ENCODE measurements around the gene REEP5. TPM values are rescaled to one million over a fixed set of nuclear protein-coding genes. Genes with fewer than 3 reads are reported as not detected.

REEP5 gene
- total RNA-seq, 1 donor from 2014 or later = 66.4 TPM

DNA sequence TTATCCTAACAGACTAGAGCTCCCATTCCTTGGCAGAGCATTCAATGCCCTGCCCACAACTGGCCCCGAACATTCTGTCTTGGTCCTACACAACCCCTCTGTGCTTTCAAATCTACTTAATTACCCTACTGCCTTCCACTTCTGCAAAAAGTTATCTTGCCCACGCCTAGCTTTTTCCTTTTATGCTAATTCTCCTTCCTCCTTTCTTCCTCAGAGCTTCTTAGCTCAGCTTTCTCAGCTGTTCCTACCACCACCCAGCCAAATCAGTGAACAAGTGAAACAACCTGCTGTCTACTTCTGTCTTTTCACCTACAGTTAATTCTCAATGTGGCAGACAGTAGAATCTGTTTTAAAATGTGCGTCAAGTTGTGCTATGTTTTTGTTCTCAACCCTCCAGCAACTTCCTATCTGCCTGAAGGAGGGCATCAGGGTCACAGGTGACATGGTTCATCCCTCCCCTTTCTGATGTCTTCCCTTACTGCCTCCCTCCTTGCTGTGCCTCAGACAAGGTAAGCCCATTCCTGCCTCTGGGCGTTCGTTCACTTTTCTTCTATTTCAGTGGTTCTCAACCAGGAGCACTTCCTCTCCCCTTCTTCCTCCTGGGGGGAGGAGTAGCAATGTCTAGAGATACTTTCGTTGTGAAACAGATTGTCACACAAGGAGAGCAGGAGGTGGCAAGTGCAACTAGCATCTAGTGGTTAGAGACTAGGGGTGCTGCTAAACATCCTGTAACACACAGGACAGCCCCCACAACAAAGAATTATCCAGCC is 1.3 kb upstream of the REEP5 start:
- no peak overlapping the region for H3K27ac Mint-ChIP-seq (ENCODE audit: unreplicated experiment)
- H3K27me3 Mint-ChIP-seq (ENCODE audit: unreplicated experiment) = no peaks in the 10 kb centered on the region
- H3K4me3 Mint-ChIP-seq (ENCODE audit: unreplicated experiment) = peak overlapping the region; percentile 10
- no peak for DNase-seq (ENCODE audit: extremely low spot score, unreplicated experiment)
- no peaks in the 10 kb centered on the region for H3K9me3 Mint-ChIP-seq (ENCODE audit: unreplicated experiment)
- peaks cover 19% of the 10 kb centered on the region for H3K4me1 Mint-ChIP-seq (ENCODE audit: unreplicated experiment)
- peaks cover 12% of the 10 kb centered on the region for H3K36me3 Mint-ChIP-seq (ENCODE audit: unreplicated experiment)
- TF ChIP-seq, protein P1, sequence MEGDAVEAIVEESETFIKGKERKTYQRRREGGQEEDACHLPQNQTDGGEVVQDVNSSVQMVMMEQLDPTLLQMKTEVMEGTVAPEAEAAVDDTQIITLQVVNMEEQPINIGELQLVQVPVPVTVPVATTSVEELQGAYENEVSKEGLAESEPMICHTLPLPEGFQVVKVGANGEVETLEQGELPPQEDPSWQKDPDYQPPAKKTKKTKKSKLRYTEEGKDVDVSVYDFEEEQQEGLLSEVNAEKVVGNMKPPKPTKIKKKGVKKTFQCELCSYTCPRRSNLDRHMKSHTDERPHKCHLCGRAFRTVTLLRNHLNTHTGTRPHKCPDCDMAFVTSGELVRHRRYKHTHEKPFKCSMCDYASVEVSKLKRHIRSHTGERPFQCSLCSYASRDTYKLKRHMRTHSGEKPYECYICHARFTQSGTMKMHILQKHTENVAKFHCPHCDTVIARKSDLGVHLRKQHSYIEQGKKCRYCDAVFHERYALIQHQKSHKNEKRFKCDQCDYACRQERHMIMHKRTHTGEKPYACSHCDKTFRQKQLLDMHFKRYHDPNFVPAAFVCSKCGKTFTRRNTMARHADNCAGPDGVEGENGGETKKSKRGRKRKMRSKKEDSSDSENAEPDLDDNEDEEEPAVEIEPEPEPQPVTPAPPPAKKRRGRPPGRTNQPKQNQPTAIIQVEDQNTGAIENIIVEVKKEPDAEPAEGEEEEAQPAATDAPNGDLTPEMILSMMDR (IDR thresholded peaks at IDR 0.05) = no peak

DNA sequence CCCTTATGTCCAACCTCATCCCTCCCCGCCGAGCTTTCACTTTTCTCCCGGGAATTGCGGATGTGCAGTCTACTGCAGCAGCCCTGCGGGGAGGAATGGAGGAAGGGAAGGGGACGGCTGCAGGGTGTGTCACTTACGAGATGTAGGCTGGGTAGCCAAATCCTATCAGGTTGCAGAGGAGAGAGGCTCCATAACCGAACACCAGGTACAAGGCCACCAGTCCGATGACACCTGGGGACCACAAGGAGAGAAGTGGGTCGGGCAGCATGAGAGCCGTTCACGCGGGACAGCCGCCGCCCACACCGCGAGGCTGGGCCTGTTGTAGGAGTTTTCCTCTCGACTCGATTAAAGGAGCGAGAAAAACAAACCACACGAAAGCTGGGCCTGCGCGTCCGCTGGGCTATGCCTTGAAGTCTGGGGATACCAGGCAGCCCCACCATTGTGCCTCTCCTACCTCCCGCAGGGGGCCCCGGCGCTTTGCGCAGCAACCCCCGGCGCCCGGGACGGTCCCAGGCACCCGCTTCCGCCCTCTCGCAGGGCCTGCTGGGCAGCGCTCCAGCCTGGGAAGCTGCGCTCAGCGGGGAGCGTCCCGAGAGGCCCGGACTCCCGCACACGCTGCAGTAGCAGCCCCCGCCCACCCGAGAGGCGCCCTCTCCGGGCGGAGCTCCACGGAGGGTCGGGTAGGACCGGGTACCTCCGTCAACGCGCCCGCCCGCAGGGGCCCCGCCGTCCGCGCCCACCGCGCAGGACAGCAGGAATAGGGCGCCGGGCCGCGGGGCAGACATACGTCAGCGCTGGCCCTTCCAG is 798 bp downstream of the REEP5 start:
- Mint-ChIP-seq H3K4me3 (ENCODE audit: unreplicated experiment) (peak overlapping the region; percentile 96), H3K9me3 (ENCODE audit: unreplicated experiment) (no peaks in the 10 kb centered on the region), H3K4me1 (ENCODE audit: unreplicated experiment) (peaks cover 25% of the 10 kb centered on the region), H3K36me3 (ENCODE audit: unreplicated experiment) (peaks cover 24% of the 10 kb centered on the region), H3K27me3 (ENCODE audit: unreplicated experiment) (no peaks in the 10 kb centered on the region), H3K27ac (ENCODE audit: unreplicated experiment) (peak overlapping the region; percentile 91)
- DNase-seq (ENCODE audit: extremely low spot score, unreplicated experiment) = peak; percentile 87
- TF ChIP-seq, protein P1 (IDR thresholded peaks at IDR 0.05) = no peak

DNA sequence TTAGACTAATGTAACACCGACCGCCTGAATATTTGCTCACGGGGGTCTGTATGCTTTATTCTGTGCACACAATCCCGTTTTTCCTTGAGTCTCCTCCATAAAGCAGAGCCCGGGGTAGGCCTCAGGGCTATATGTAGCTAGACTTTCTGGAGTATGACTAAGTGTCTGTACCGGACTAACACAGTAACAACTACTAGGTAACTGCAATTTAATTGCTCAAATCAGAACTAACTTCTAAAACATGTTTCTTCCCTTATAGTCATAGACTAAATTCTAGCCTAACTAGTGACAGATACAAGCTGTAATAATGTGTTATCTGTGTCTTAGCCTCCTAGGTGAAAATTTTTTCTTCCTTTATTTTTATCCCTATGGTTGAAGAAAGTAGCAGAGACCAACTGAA is 2.1 kb downstream of the REEP5 start:
- TF ChIP-seq, protein P1 (IDR thresholded peaks at IDR 0.05) = no peak
- Mint-ChIP-seq H3K9me3 (ENCODE audit: unreplicated experiment) (no peaks in the 10 kb centered on the region), H3K4me3 (ENCODE audit: unreplicated experiment) (peak overlapping the region; percentile 96), H3K36me3 (ENCODE audit: unreplicated experiment) (peaks cover 28% of the 10 kb centered on the region), H3K4me1 (ENCODE audit: unreplicated experiment) (peaks cover 36% of the 10 kb centered on the region), H3K27ac (ENCODE audit: unreplicated experiment) (peak overlapping the region; percentile 38), H3K27me3 (ENCODE audit: unreplicated experiment) (no peaks in the 10 kb centered on the region)
- no peak for DNase-seq (ENCODE audit: extremely low spot score, unreplicated experiment)

DNA sequence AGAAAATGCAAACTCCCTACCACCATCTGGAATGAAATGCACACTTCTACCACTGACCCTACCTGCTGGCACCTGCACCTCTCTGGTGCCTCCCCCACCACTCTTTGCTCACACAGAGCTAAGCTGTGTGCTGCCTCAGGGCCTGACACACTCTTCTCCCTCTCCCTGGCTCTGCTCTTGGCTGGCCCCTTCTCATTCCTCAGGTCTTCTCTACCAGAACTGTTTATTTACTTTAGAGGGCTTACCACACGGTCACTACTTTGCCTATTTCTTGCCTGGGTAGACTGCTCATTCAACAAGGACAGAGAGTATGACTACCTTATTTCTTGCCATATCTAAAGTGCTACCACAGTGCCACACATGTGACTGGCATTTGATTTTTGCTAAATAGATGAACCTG is 3.3 kb downstream of the REEP5 start:
- H3K9me3 Mint-ChIP-seq (ENCODE audit: unreplicated experiment) = no peaks in the 10 kb centered on the region

More for the DNA sequence above, 3.3 kb downstream of the REEP5 start:
- TF ChIP-seq, protein P1 (IDR thresholded peaks at IDR 0.05) = no peak
- H3K27ac Mint-ChIP-seq (ENCODE audit: unreplicated experiment) = no peak overlapping the region
- H3K27me3 Mint-ChIP-seq (ENCODE audit: unreplicated experiment) = no peaks in the 10 kb centered on the region
- peaks cover 40% of the 10 kb centered on the region for H3K4me1 Mint-ChIP-seq (ENCODE audit: unreplicated experiment)
- no peak overlapping the region for H3K4me3 Mint-ChIP-seq (ENCODE audit: unreplicated experiment)
- DNase-seq (ENCODE audit: extremely low spot score, unreplicated experiment) = no peak
- peaks cover 33% of the 10 kb centered on the region for H3K36me3 Mint-ChIP-seq (ENCODE audit: unreplicated experiment)
